Activated CD8-positive, alpha-beta memory T cell treated with anti-CD3 and anti-CD28 coated beads, Interleukin-2, amount 10 ng/mL, durations not matched to agents 7 days and 5 days (primary cell): Measurements from ENCODE around the gene LHCGR. TPM values are rescaled to one million over a fixed set of nuclear protein-coding genes. Genes with fewer than 3 reads are reported as not detected.

Experiments used
- ATAC-seq: fragments of 150-1000 bp; cut with Tn5 transposase; one replicate; pipeline ENCODE4 v1.10.0; 2021; ENCODE audit warnings: moderate library complexity
- CTCF ChIA-PET: fragments of 350-600 bp; sonication (Branson Sonifier 250); formaldehyde crosslinking; loops from one replicate; lab custom pipeline; 2021; ENCODE audit warnings: antibody characterized with exemption; lab: Charles Lee
- DNase-seq: peaks from one replicate; pipeline ENCODE4 v3.0.0-alpha.2; 2020
- H3K27ac Mint-ChIP-seq: one replicate; pipeline ENCODE4 v1.8.0; 2021; ENCODE audit warnings: mild to moderate bottlenecking, mixed read lengths
- H3K27me3 Mint-ChIP-seq: one replicate; pipeline ENCODE4 v1.8.0; 2021; ENCODE audit warnings: mixed read lengths
- H3K36me3 Mint-ChIP-seq: one replicate; pipeline ENCODE4 v1.8.0; 2021; ENCODE audit warnings: mild to moderate bottlenecking, mixed read lengths
- H3K4me1 Mint-ChIP-seq: one replicate; pipeline ENCODE4 v1.8.0; 2021; ENCODE audit warnings: mixed read lengths
- H3K4me3 Mint-ChIP-seq: one replicate; pipeline ENCODE4 v1.8.0; 2021; ENCODE audit warnings: mild to moderate bottlenecking, moderate library complexity, mixed read lengths
- H3K9me3 Mint-ChIP-seq: one replicate; pipeline ENCODE4 v1.8.0; 2022; ENCODE audit warnings: low read depth, mixed read lengths
- total RNA-seq, 2 experiments: library from RNA; stranded (reverse); gene quantifications; one replicate each; pipeline ENCODE4 v1.2.3, GENCODE V29; 2021

Gene LHCGR
- total RNA-seq, 2 experiments from 2014 or later, result not detected

- no peak overlapping the region for H3K27ac Mint-ChIP-seq
- CTCF ChIA-PET, result no interaction called here
- DNase-seq, result no peak
- no peaks in the 10 kb centered on the region for H3K36me3 Mint-ChIP-seq
- no peaks in the 10 kb centered on the region for H3K9me3 Mint-ChIP-seq
- H3K4me1 Mint-ChIP-seq, result no peaks in the 10 kb centered on the region
- ATAC-seq, result no peak
- H3K4me3 Mint-ChIP-seq, result no peak overlapping the region
- H3K27me3 Mint-ChIP-seq, result peaks cover 2% of the 10 kb centered on the region
Observed at GRCh38 chr2:48728840-48729239, 26.7 kb downstream of the LHCGR start.

- DNase-seq (no peak), ATAC-seq (no peak)
- CTCF ChIA-PET, result no interaction called here
- no peaks in the 10 kb centered on the region for H3K9me3 Mint-ChIP-seq
- H3K27me3 Mint-ChIP-seq, result peaks cover 2% of the 10 kb centered on the region
- H3K27ac Mint-ChIP-seq, result no peak overlapping the region
- no peaks in the 10 kb centered on the region for H3K36me3 Mint-ChIP-seq
- H3K4me1 Mint-ChIP-seq, result no peaks in the 10 kb centered on the region
- no peak overlapping the region for H3K4me3 Mint-ChIP-seq
Observed at GRCh38 chr2:48728295-48728694, 27.2 kb downstream of the LHCGR start.

GRCh38 chr2:48727560-48727959 is 28.0 kb downstream of the LHCGR start:
- no peaks in the 10 kb centered on the region for H3K9me3 Mint-ChIP-seq
- ATAC-seq, result no peak
- no peak overlapping the region for H3K4me3 Mint-ChIP-seq
- H3K27me3 Mint-ChIP-seq, result peaks cover 2% of the 10 kb centered on the region
- no peak overlapping the region for H3K27ac Mint-ChIP-seq
- CTCF ChIA-PET, result no interaction called here
- DNase-seq, result no peak
- no peaks in the 10 kb centered on the region for H3K4me1 Mint-ChIP-seq
- no peaks in the 10 kb centered on the region for H3K36me3 Mint-ChIP-seq

- DNase-seq, result no peak
- no peak overlapping the region for H3K4me3 Mint-ChIP-seq
- no peaks in the 10 kb centered on the region for H3K9me3 Mint-ChIP-seq
- no peak for ATAC-seq
- no peaks in the 10 kb centered on the region for H3K4me1 Mint-ChIP-seq
- CTCF ChIA-PET, result no interaction called here
- H3K36me3 Mint-ChIP-seq, result no peaks in the 10 kb centered on the region
- peaks cover 2% of the 10 kb centered on the region for H3K27me3 Mint-ChIP-seq
- no peak overlapping the region for H3K27ac Mint-ChIP-seq
Observed at GRCh38 chr2:48725696-48726494, 29.6 kb downstream of the LHCGR start.

DNA sequence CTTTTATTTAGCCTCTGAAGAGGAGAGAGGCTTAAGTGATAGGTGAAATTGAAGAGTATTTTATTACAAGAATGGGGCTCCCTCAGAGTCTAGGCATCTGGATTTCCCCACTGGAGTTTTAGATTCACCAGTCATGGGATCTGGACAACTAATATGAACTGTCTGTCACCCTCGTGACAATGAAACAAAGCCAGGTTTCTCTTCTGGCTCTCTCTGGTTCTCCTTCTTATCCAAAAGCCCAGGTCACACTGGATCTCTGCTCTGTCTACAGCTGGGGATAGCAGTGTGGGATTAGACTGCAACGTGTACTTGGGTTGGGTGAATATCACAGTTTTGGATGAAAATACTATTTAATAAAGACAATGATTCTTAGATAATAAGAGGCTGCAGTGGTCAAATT is 31.2 kb downstream of the LHCGR start:
- no peak overlapping the region for H3K27ac Mint-ChIP-seq
- peaks cover 2% of the 10 kb centered on the region for H3K27me3 Mint-ChIP-seq
- H3K36me3 Mint-ChIP-seq, result no peaks in the 10 kb centered on the region
- CTCF ChIA-PET, result no interaction called here
- no peaks in the 10 kb centered on the region for H3K9me3 Mint-ChIP-seq
- no peaks in the 10 kb centered on the region for H3K4me1 Mint-ChIP-seq
- DNase-seq (no peak), ATAC-seq (no peak)
- H3K4me3 Mint-ChIP-seq, result no peak overlapping the region

GRCh38 chr2:48723129-48723528 is 32.4 kb downstream of the LHCGR start:
- CTCF ChIA-PET, result no interaction called here
- no peak overlapping the region for H3K27ac Mint-ChIP-seq
- no peaks in the 10 kb centered on the region for H3K27me3 Mint-ChIP-seq
- no peaks in the 10 kb centered on the region for H3K4me1 Mint-ChIP-seq
- H3K4me3 Mint-ChIP-seq, result no peak overlapping the region
- ATAC-seq, result no peak
- DNase-seq, result no peak
- no peaks in the 10 kb centered on the region for H3K36me3 Mint-ChIP-seq
- no peaks in the 10 kb centered on the region for H3K9me3 Mint-ChIP-seq

DNA sequence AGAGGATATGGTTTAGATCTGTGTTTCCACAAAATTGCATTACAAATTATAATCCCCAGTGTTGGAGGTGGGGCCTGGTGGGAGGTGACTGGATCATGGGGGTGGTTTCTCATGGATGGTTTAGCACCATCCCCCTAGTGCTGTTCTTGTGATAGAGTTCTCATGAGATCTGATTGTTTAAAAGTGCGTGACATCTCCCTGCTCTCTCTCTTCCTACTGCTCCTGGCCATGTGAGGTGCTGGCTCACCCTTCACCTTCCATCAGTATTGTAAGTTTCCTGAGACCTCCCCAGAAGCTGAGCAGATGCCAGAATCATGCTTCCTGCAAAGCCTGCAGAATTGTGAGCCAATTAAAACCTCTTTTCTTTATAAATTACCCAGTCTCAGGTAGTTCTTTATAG is 33.1 kb downstream of the LHCGR start:
- CTCF ChIA-PET, result no interaction called here
- Mint-ChIP-seq H3K9me3 (no peaks in the 10 kb centered on the region), H3K36me3 (no peaks in the 10 kb centered on the region), H3K27ac (no peak overlapping the region), H3K27me3 (no peaks in the 10 kb centered on the region), H3K4me3 (no peak overlapping the region), H3K4me1 (no peaks in the 10 kb centered on the region)
- no peak for ATAC-seq
- no peak for DNase-seq

DNA sequence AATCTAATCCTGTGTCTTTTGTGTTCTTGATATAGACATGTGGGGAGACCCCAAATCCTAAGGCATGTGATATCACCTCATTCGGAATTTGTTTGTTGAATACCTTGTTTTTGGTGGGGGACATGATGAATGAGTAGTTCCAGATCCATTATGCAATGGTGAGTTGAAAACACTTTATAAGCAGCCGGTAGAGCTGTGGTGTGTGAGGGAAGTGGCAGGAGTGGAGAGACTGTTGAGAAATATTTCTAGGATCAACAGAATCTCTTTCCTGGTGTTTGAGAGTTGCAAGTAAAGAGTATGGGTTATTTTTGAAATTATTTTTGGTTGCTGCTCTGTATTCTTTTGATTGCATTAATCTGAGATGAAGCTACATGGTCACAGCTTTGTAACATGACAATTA is 34.4 kb downstream of the LHCGR start:
- no peak overlapping the region for H3K27ac Mint-ChIP-seq
- no peak for DNase-seq

GRCh38 chr2:48719480-48720177 is 35.9 kb downstream of the LHCGR start:
- no peak overlapping the region for H3K4me3 Mint-ChIP-seq
- DNase-seq (no peak), ATAC-seq (no peak)
- no peaks in the 10 kb centered on the region for H3K36me3 Mint-ChIP-seq
- H3K27ac Mint-ChIP-seq, result no peak overlapping the region
- no peaks in the 10 kb centered on the region for H3K9me3 Mint-ChIP-seq
- CTCF ChIA-PET, result no interaction called here
- no peaks in the 10 kb centered on the region for H3K4me1 Mint-ChIP-seq
- H3K27me3 Mint-ChIP-seq, result no peaks in the 10 kb centered on the region

More for the DNA sequence above, 34.4 kb downstream of the LHCGR start:
- Mint-ChIP-seq H3K27me3 (no peaks in the 10 kb centered on the region), H3K4me1 (no peaks in the 10 kb centered on the region), H3K36me3 (no peaks in the 10 kb centered on the region), H3K9me3 (no peaks in the 10 kb centered on the region), H3K4me3 (no peak overlapping the region)
- ATAC-seq, result no peak
- CTCF ChIA-PET, result no interaction called here

DNA sequence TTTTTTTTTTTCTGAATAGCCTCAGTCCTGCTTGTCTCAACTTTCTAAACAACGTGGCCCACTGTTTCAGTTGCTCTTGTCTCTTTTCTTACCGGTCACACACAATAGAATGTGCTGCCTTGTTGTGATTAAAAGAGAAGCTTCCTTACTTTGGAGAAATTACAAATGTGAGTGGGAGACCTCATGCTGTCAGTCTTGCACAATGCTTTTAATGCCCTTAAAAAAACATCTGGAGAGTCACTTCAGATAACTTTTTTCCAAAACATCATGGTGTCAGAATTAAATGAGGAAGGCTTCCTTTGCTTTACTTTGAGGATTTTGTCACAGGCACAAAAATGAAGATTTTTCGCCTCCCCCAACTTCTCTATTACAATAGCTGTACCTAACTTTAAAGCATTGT is 37.7 kb downstream of the LHCGR start:
- no peaks in the 10 kb centered on the region for H3K27me3 Mint-ChIP-seq
- CTCF ChIA-PET, result no interaction called here
- H3K9me3 Mint-ChIP-seq, result no peaks in the 10 kb centered on the region

GRCh38 chr2:48715956-48716355 is 39.6 kb downstream of the LHCGR start:
- Mint-ChIP-seq H3K4me3 (no peak overlapping the region), H3K4me1 (no peaks in the 10 kb centered on the region), H3K27me3 (no peaks in the 10 kb centered on the region), H3K36me3 (no peaks in the 10 kb centered on the region), H3K27ac (no peak overlapping the region), H3K9me3 (no peaks in the 10 kb centered on the region)
- no peak for ATAC-seq
- CTCF ChIA-PET, result no interaction called here
- no peak for DNase-seq

More for the DNA sequence above, 37.7 kb downstream of the LHCGR start:
- ATAC-seq (no peak), DNase-seq (no peak)
- no peaks in the 10 kb centered on the region for H3K4me1 Mint-ChIP-seq
- no peak overlapping the region for H3K4me3 Mint-ChIP-seq
- no peaks in the 10 kb centered on the region for H3K36me3 Mint-ChIP-seq
- no peak overlapping the region for H3K27ac Mint-ChIP-seq

GRCh38 chr2:48715042-48715899 is 40.3 kb downstream of the LHCGR start:
- CTCF ChIA-PET, result interaction anchor here (0.9 kb wide), 1 partner anchor 19 kb away, joined by 3 read pairs; no protein-coding TSS in a partner anchor
- DNase-seq, result no peak
- H3K9me3 Mint-ChIP-seq, result no peaks in the 10 kb centered on the region
- H3K36me3 Mint-ChIP-seq, result no peaks in the 10 kb centered on the region
- no peak overlapping the region for H3K4me3 Mint-ChIP-seq
- no peaks in the 10 kb centered on the region for H3K4me1 Mint-ChIP-seq
- no peaks in the 10 kb centered on the region for H3K27me3 Mint-ChIP-seq
- H3K27ac Mint-ChIP-seq, result no peak overlapping the region
- no peak for ATAC-seq

DNA sequence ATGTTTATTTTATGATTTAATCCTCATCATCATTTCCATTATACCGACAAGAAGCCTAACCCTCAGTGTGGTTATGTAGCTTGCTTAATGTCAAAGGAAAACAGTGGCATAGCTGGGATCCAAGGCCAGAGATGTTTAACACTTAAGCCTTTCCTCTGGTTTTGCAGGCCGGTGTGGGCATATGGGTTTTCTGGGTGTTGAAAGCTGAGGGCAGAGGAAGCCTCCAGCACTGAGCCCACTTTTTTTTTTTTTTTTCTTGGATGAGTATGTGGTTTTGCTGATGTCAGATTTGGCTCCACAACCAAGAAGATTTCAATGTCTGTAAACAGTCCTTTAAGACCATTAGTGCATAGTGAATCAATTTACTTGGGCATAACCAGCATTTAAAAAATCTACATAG is 41.3 kb downstream of the LHCGR start:
- no peak overlapping the region for H3K27ac Mint-ChIP-seq
- H3K36me3 Mint-ChIP-seq, result no peaks in the 10 kb centered on the region
- no peaks in the 10 kb centered on the region for H3K27me3 Mint-ChIP-seq
- H3K4me1 Mint-ChIP-seq, result no peaks in the 10 kb centered on the region
- ATAC-seq (no peak), DNase-seq (no peak)
- no peaks in the 10 kb centered on the region for H3K9me3 Mint-ChIP-seq
- CTCF ChIA-PET, result no interaction called here
- H3K4me3 Mint-ChIP-seq, result no peak overlapping the region
